T-helper 22 cell (primary cell): Measurements from ENCODE around the gene CHPT1.

ENCODE experiments used
- DNase-seq: peaks from one replicate; pipeline ENCODE4 v3.0.0-alpha.2; 2020; ENCODE audit warnings: low read depth

Gene CHPT1

DNA sequence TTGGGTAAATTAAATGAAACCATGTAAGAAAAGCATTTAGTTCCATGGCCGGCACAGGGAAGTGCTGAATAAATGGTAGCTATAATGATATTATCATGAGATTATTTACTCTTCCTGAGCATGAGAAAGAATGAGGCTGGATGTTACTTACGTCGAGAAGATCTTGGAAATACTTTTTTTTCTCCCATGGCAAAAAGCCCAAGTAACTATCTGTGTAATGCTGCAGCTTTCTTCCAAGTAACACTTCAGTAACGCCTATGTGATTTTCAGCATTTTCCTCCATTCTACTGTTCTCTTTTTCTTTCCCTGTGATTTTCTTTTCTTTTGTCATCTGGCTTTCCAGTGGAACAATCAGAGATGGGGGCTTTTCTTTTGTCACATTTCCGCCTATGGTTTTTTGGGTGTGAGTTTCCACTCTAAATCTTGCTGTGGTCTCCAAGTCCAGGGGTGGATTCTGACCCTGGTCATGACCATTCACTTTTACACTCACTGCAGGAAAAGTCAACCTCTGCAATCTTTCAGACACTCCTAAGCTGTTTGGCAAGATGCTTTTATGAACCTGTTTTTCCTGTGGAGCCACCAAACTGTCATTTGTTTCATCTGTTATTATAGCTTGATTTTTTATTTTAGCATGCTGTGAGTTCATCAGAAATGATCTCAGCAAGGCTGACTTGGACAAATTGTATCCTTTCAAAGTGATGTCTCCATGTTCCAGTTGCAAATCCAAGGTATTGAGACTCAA lies 66.8 kb downstream of the CHPT1 start:
- no peak for DNase-seq

GRCh38 chr12:101767537-101767936 lies 70.1 kb downstream of the CHPT1 start:
- DNase-seq = no peak

GRCh38 chr12:101768781-101769180 lies 71.3 kb downstream of the CHPT1 start:
- DNase-seq = no peak

GRCh38 chr12:101769865-101770264 lies 72.4 kb downstream of the CHPT1 start:
- no peak for DNase-seq

- DNase-seq = no peak
Observed at GRCh38 chr12:101772012-101772775, 74.8 kb downstream of the CHPT1 start.

GRCh38 chr12:101773650-101774162 lies 76.3 kb downstream of the CHPT1 start:
- DNase-seq = peak; percentile 21

DNA sequence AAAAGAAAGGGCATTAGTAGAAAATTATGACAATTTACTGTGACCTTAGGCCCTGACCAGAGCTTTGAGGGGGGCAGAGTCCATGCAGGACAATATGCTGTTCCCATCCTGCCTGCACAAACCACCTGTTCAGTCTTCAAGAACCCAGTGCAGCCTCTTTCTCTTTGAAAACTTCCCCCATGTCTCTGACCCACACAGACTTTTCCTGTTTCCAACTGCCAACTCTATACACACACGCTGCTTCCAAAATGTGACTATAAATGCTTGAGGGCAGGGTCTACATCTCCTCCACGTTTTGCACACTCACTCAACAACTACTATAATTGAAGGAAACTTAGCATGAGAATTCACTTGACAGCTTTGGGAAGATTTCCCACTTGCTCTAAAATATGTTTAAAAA lies 78.4 kb downstream of the CHPT1 start:
- no peak for DNase-seq

GRCh38 chr12:101777485-101777884 lies 80.0 kb downstream of the CHPT1 start:
- no peak for DNase-seq

DNA sequence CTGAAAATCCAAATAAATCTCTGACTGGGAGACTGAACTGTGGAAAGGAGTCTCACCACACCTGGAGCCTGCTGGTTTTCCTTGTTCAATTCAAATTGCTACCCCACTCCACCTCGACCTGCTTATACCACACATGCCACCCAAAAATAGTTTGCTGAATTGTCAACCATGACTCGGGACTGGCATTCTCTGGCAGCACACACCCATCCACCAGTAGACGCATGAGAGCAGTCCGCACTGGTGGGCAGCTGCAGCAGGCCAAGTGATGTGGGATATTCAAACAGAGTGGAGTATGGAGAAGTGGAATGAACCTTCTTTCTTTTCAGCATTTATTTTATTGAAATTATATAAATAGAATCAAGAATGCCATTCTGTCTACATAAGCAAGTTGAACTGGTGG lies 80.5 kb downstream of the CHPT1 start:
- DNase-seq = no peak
